DMS53 treated with DMSO at 0.1 percent for 48 hours (cell line): ENCODE results near the gene PCSK7.

Experiments
- DNase-seq: peaks from one replicate; lab custom pipeline; 2025; ENCODE audit not compliant: unreplicated experiment; lab: John Stamatoyannopoulos, UW

The PCSK7 gene

GRCh38 chr11:117160826-117161225 is 71.0 kb downstream of the PCSK7 start:
- no peak for DNase-seq

- no peak for DNase-seq
These were observed 72.0 kb downstream of the PCSK7 start for GRCh38 chr11:117159892-117160291.

- no peak for DNase-seq
These were observed 74.4 kb downstream of the PCSK7 start for GRCh38 chr11:117157507-117157906.

- no peak for DNase-seq
These were observed 77.4 kb downstream of the PCSK7 start for GRCh38 chr11:117154468-117154867.
